ENCODE results near the gene MDP1.

Gene MDP1

GRCh38 chr14:24215495-24216344, at the start of gene MDP1:
Gene MDP1 (minus strand): TSS chr14:24216066. CDS start chr14:24215955, 111 bp downstream.
- peak; percentile 77 for DNase-seq (ENCODE audit: low read depth)

- DNase-seq (ENCODE audit: low read depth): no peak
These were observed 48.4 kb upstream of the MDP1 start for GRCh38 chr14:24264298-24264697.

GRCh38 chr14:24263848-24264247, 48.0 kb upstream of the MDP1 start:
- no peak for DNase-seq (ENCODE audit: low read depth)

GRCh38 chr14:24262821-24263733, 47.2 kb upstream of the MDP1 start, which contains the start of gene TGM1:
Gene TGM1 (minus strand): TSS chr14:24263177. CDS start chr14:24262352, 825 bp downstream.
- DNase-seq (ENCODE audit: low read depth): no peak

- DNase-seq (ENCODE audit: low read depth): no peak
These were observed 46.1 kb upstream of the MDP1 start for GRCh38 chr14:24261969-24262327.

- DNase-seq (ENCODE audit: low read depth): no peak
These were observed 45.5 kb upstream of the MDP1 start for GRCh38 chr14:24261256-24261968.

- DNase-seq (ENCODE audit: low read depth): no peak
These were observed 44.9 kb upstream of the MDP1 start for GRCh38 chr14:24260780-24261157.

GRCh38 chr14:24260026-24260779, 44.3 kb upstream of the MDP1 start:
- DNase-seq (ENCODE audit: low read depth): no peak

- DNase-seq (ENCODE audit: low read depth): no peak
These were observed 43.6 kb upstream of the MDP1 start for GRCh38 chr14:24259282-24260025.

- no peak for DNase-seq (ENCODE audit: low read depth)
These were observed 42.8 kb upstream of the MDP1 start for GRCh38 chr14:24258548-24259265.

GRCh38 chr14:24258119-24258518, 42.3 kb upstream of the MDP1 start:
- no peak for DNase-seq (ENCODE audit: low read depth)

- peak; percentile 9 for DNase-seq (ENCODE audit: low read depth)
These were observed 41.1 kb upstream of the MDP1 start for GRCh38 chr14:24256960-24257359.

GRCh38 chr14:24255931-24256711, 40.3 kb upstream of the MDP1 start:
- DNase-seq (ENCODE audit: low read depth): no peak

- no peak for DNase-seq (ENCODE audit: low read depth)
These were observed 39.6 kb upstream of the MDP1 start for GRCh38 chr14:24255438-24255837.

- no peak for DNase-seq (ENCODE audit: low read depth)
These were observed 38.9 kb upstream of the MDP1 start for GRCh38 chr14:24254630-24255392.

- DNase-seq (ENCODE audit: low read depth): no peak
These were observed 38.1 kb upstream of the MDP1 start for GRCh38 chr14:24253936-24254335.

GRCh38 chr14:24252289-24253124, 36.6 kb upstream of the MDP1 start:
- no peak for DNase-seq (ENCODE audit: low read depth)

- DNase-seq (ENCODE audit: low read depth): peak; percentile 9
These were observed 36.0 kb upstream of the MDP1 start for GRCh38 chr14:24251880-24252288.

All from amniotic epithelial cell (primary cell).